Pancreas (tissue), 10 donors: Measurements from ENCODE around the gene TMEM108. TPM values are rescaled to one million over a fixed set of nuclear protein-coding genes. Genes with fewer than 3 reads are reported as not detected.

Source experiments
- ATAC-seq, 4 donors: fragments of 200-7000 bp; cut with Tn5 transposase; one replicate each; pipeline versions ENCODE4 v1.8.0 to v1.9.1; 2020; ENCODE audit warnings: mild to moderate bottlenecking in 4 of 4, moderate library complexity in 4 of 4
- DNase-seq, 6 donors: peaks; one replicate each; pipeline ENCODE4 v3.0.0-alpha.2; 2020
- FAIRE-seq: peaks from 2 replicates; lab custom pipeline; 2012; peaks lifted over from hg19 to GRCh38; lab: Jason Lieb, UNC
- H3K27ac ChIP-seq, 4 donors: fragments of 200-600 bp; sonication (generic); 1 replicate in 3 of 4; 2 replicates in 1 of 4; pipeline versions ENCODE4 v1.5.0 to v1.8.0; 2020
- H3K27me3 ChIP-seq, 4 donors: fragments of 200-600 bp; one replicate each; pipeline ENCODE4 v1.8.0; 2021
- H3K36me3 ChIP-seq, 3 donors: fragments of 200-600 bp; sonication (generic) in 1 of 3; one replicate each; pipeline versions ENCODE4 v1.5.0 to v1.8.0; 2020 to 2021
- H3K4me1 ChIP-seq, 3 donors: fragments of 200-600 bp; one replicate each; pipeline ENCODE4 v1.8.0; 2021
- H3K4me3 ChIP-seq, 4 donors: fragments of 200-600 bp; sonication (generic) in 2 of 4; one replicate each; pipeline versions ENCODE4 v1.5.0 to v1.8.0; 2020 to 2021
- H3K9me3 ChIP-seq, 4 donors: fragments of 200-600 bp; one replicate each; pipeline ENCODE4 v1.8.0; 2021
- WGBS, 2 donors: extraction: QIAGEN DNeasy Blood & Tissue Kit; methylation state at CpG; one replicate each; pipeline ENCODE4 v1.1.7; 2013; 5-methylcytosine and 5-hydroxymethylcytosine counted together
- intact Hi-C, 3 donors: fragments of 100-400 bp; cut with DNase I; formaldehyde crosslinking; loops; one replicate each; pipeline versions ENCODE4 v1.11.1 to v1.14.2; 2022
- polyA plus RNA-seq, 2 donors: library from polyadenylated mRNA; stranded (reverse); fragments of 200-250 nt; gene quantifications; one replicate each; pipeline ENCODE4 v1.2.3, GENCODE V29; 2013
- total RNA-seq, 6 donors: library from RNA; stranded (reverse); fragmentation: NEBNext Ultra II Directional in 4 of 6; extraction: Animal tissue kit (Norgen Biotek cat#: 25700) in 4 of 6; gene quantifications; one replicate each; pipeline versions ENCODE4 v1.2.1 to v1.2.4, GENCODE V29; 2021 to 2023
- TF ChIP-seq, protein P1 (sequence below), 4 donors: fragments of 200-600 bp; sonication (generic) in 3 of 4; IDR thresholded peaks; one replicate each; pipeline versions ENCODE4 v1.5.0 to v1.8.0; 2021; ENCODE audit warnings: antibody characterized with exemption in 4 of 4
- donor health status: healthy with polysubstance abuse.
- donor health status: DM: no; HTN: no; CAD: no; lungs with moderate emphysema.
- donor health status: DM: no; HTN: no; CAD: no.
- donor health status: control.
- donor health status: control.
- donor health status: Bipolar disorder and iron deficiency.
- donor health status: DM: yes; HTN: yes; CAD: no.
- donor health status: DM: no; HTN: no; CAD: no.
- donor health status: DM: no; HTN: no; CAD: no.
- donor health status: DM: yes; HTN: yes; CAD: no.

Gene TMEM108
- total and polyA plus RNA-seq, 8 donors = 0.23 to 2.1 (median 0.52) TPM

DNA sequence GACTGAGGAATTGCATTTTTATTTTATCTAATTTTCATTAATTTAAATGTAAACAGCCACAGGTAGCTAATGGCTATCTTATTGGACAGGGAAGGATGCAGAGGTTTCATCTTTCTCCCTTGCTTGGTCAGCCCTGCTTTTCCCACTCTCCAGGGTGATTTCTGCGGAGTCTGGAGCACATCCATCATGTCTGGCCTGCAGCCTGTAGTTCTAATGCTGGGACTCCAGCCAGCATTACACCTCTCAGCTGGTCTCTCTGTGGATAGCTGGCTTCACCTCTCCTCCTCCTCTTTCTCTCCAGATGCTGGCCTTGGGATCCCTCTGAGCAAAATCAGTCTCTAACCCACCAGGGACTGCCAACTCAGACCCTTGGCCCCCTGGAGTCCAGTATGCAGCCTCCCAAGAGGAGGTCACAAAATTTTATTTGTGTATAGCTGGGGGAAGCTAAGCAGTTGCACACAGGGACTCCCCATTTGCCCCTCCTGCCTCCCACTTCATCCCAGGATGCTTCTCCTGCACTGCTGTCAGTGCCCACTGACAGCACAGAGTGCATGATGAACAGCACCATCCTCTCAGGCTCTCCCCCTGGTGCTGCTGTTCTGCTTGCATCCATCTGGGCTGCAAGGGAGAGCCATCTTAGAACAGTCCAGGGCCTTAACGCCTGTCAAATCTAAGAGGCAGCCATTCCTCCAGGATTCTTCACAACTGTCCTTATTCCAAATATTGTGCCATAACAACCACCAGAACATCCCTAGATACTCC, 363.4 kb downstream of the TMEM108 start:
- intact Hi-C loops = no loop called here
- H3K27me3 ChIP-seq = no peaks in the 10 kb centered on the region
- DNase-seq = no peak

GRCh38 chr3:133404920-133405319, 366.7 kb downstream of the TMEM108 start:
- ATAC-seq (no peak), FAIRE-seq (no peak), DNase-seq (no peak)
- H3K4me1 ChIP-seq = no peaks in the 10 kb centered on the region
- H3K27me3 ChIP-seq = peaks cover 0 to 4% (median 0%) of the 10 kb centered on the region in 4 donors
- TF ChIP-seq, protein P1, sequence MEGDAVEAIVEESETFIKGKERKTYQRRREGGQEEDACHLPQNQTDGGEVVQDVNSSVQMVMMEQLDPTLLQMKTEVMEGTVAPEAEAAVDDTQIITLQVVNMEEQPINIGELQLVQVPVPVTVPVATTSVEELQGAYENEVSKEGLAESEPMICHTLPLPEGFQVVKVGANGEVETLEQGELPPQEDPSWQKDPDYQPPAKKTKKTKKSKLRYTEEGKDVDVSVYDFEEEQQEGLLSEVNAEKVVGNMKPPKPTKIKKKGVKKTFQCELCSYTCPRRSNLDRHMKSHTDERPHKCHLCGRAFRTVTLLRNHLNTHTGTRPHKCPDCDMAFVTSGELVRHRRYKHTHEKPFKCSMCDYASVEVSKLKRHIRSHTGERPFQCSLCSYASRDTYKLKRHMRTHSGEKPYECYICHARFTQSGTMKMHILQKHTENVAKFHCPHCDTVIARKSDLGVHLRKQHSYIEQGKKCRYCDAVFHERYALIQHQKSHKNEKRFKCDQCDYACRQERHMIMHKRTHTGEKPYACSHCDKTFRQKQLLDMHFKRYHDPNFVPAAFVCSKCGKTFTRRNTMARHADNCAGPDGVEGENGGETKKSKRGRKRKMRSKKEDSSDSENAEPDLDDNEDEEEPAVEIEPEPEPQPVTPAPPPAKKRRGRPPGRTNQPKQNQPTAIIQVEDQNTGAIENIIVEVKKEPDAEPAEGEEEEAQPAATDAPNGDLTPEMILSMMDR (IDR thresholded peaks at IDR 0.05) = no peak
- no peaks in the 10 kb centered on the region for H3K9me3 ChIP-seq
- intact Hi-C loops = no loop called here
- H3K36me3 ChIP-seq = no peaks in the 10 kb centered on the region
- no peak overlapping the region for H3K27ac ChIP-seq
- WGBS, 2 donors = 76 to 78% methylated on average over 3 of the region's 3 CpGs
- H3K4me3 ChIP-seq = no peak overlapping the region

More for the DNA sequence above, 363.4 kb downstream of the TMEM108 start:
- no peaks in the 10 kb centered on the region for H3K36me3 ChIP-seq
- H3K27ac ChIP-seq = no peak overlapping the region
- peak in 3 of 4 donors; percentile 37 to 65 (median 65) for ATAC-seq
- TF ChIP-seq, protein P1 (IDR thresholded peaks at IDR 0.05) = no peak
- H3K4me3 ChIP-seq = no peak overlapping the region
- H3K9me3 ChIP-seq = no peaks in the 10 kb centered on the region
- no peak for FAIRE-seq
- 41 to 48% methylated on average over 2 of the region's 2 CpGs for WGBS, 2 donors
- no peaks in the 10 kb centered on the region for H3K4me1 ChIP-seq

- H3K27ac ChIP-seq = no peak overlapping the region
- H3K27me3 ChIP-seq = peaks cover 0 to 4% (median 0%) of the 10 kb centered on the region in 4 donors
- H3K4me1 ChIP-seq = no peaks in the 10 kb centered on the region
- FAIRE-seq = no peak
- TF ChIP-seq, protein P1 (IDR thresholded peaks at IDR 0.05) = no peak
- H3K9me3 ChIP-seq = no peaks in the 10 kb centered on the region
- WGBS, 2 donors = 82 to 84% methylated on average over 2 of the region's 2 CpGs
- intact Hi-C loops = no loop called here
- no peak for ATAC-seq
- no peak overlapping the region for H3K4me3 ChIP-seq
- DNase-seq = no peak
- H3K36me3 ChIP-seq = no peaks in the 10 kb centered on the region
These were observed 370.2 kb downstream of the TMEM108 start for GRCh38 chr3:133408366-133408765.

DNA sequence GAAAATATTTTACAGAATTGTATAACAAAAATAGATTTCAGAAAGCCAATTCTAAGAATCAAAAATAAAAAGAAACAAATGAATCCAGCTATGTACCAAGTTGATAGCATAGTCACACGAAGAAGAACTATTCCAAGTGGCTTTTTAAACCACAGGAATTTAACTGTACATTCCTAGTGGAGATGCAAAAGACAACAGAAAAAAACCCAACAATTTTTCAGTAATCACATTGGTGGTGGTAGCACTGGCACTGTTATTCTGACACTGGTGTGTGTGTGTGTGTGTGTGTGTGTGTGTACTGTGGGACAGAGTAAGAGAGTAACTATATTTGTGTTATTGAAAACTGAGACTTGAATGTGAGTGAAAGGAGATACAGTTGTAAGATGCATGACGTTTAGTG, 370.8 kb downstream of the TMEM108 start:
- peaks cover 0 to 3% (median 0%) of the 10 kb centered on the region in 3 donors for H3K4me1 ChIP-seq
- 49 to 59% methylated on average over 2 of the region's 2 CpGs for WGBS, 2 donors
- intact Hi-C loops = no loop called here
- no peak for FAIRE-seq
- TF ChIP-seq, protein P1 (IDR thresholded peaks at IDR 0.05) = no peak
- H3K9me3 ChIP-seq = no peaks in the 10 kb centered on the region
- no peak overlapping the region for H3K27ac ChIP-seq
- H3K36me3 ChIP-seq = no peaks in the 10 kb centered on the region
- no peak overlapping the region for H3K4me3 ChIP-seq
- peaks cover 0 to 4% (median 0%) of the 10 kb centered on the region in 4 donors for H3K27me3 ChIP-seq
- DNase-seq = no peak
- no peak for ATAC-seq
